ENCODE results near the gene ZDHHC8.
A peak's percentile ranks its signal among the peaks of the same experiment; 100 is the strongest.

Gene ZDHHC8

DNA sequence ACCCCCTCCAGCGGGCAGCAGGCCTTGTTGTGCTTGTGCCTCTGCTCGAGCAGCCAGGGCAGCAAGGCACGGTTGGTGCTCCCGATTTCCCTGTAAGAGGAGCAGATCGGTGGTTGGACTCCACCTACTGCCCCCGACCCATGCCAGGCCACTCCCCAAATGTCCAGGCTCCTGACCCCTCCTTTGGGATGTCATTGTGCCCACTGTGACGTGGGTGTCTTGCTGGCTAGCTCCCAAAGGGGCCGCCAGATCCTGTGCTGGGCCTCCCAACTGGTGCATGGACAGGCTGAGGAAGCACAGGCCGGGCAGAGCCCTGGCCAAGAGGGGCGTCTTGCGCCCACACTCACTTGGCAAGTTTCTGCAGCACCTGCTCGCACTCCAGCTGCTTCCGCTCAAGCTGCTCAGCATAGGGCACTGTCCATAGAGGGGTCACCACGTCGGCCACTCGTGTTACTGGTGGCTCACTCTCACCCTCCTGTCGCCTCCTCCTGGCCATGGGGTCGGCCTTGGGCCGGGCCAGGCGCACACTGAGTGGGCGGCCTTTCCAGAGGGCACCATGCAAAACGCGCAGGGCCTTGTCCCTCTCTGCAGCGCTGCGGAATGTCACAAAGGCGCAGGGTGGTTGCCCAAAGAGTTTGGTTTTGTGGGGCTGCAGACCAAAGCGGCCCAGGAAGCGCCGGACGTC is 15.8 kb upstream of the ZDHHC8 start, which contains the start of gene RANBP1:
RANBP1 (plus strand) TSS at position 414 of the 685 bp plus-strand sequence; CDS start at position 495, 81 bp downstream.
- DNase-seq: no peak

DNA sequence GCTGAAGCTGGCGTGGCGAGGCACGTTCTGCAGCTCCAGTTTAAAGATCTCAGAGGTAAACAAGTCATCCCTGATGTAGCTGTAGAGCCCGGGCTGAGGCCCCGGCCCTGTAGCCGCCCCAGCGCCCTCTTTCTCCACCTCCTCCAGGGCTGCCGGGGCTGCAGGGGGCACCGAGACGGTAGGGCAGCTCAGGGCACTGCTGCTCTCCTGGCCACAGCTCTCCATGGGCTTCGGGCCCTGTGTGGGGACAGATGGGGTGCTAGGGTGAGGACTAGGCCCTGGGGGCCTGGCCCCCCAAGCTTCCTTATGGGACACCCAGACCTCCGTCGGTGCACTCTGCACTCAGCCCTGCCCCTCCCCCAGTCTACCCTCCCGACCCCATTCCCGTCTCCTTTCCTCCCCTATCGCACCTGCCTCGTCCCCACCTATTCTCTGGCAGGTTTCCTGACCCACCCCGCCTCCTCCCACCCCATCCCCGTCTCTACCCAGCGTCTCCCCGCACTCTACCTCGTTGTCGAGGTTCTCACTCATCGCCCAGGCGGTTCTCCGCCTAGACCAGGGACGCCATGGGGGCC is 15.1 kb upstream of the ZDHHC8 start:
- DNase-seq: no peak

DNA sequence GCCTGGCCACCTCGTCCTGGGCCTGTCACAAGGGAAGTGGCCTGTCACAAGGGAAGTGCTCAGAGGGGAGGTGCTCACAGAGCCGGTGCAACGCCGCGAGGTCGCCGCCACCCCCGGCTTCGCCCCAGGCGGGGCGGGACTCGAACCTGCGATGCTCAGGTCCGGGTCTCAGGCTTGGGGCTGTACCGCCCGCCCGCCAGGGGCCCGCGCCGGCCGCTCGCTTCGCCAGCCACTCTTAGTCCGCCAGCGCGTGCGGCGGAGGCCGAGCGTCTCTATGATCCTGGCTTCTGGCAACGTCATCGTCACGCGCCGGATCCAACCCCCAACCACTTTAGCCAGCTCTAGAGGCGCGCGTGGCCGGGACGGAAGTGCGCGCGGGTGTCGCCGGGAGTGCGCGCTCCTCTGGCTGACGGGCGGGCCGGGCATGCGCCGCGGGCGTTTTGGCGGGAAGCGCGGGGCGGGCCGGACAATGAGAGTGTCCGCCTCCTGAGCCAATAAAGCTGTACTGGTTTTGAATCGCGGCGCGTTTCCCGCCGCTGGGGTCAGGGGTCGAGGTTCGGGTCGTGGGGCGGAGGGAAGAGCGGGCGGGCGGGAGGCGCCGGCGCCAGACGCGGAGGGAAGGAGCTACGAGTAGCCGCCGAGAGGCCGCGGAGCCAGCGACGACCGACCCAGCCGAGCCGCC is 14.5 kb upstream of the ZDHHC8 start, which contains the start of gene TRMT2A:
TRMT2A (minus strand) TSS at position 276 of the 682 bp plus-strand sequence. CDS start 320 bp downstream, outside the sequence.
- DNase-seq: peak; percentile 91 to 96

DNA sequence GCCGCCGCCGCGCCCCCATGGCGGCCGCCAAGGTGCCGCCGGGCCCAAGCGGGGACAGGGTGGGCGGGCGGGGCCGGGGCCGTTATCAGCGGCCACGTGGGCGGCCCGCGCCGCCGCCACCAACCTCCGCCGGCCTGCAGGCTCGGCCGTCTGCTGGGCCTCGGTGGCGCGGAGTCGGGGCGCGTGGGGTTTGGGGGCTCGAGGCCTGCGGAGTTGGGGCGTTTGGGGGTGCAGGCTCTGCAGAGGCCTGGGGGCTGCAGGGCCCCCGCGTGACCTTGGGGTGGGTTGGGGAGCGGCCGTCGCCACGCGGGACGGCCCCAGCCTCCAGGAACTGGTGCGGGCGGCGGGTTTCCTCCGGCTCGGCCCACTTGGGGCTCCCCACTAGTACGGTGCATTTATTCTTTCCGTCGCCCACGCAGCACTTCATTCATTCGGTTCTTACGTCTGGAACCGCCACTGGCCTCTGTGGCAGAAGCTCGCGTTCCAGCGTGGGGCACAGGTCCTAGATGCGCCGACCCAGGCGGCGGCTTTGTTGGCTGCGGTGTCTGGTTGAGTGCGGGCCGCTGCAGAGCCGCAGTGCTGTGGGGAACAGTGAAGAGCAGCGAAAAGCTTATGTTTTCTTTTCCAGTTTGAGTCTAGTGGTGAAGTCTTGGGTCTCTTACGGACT is 13.8 kb upstream of the ZDHHC8 start:
- DNase-seq: no peak

DNA sequence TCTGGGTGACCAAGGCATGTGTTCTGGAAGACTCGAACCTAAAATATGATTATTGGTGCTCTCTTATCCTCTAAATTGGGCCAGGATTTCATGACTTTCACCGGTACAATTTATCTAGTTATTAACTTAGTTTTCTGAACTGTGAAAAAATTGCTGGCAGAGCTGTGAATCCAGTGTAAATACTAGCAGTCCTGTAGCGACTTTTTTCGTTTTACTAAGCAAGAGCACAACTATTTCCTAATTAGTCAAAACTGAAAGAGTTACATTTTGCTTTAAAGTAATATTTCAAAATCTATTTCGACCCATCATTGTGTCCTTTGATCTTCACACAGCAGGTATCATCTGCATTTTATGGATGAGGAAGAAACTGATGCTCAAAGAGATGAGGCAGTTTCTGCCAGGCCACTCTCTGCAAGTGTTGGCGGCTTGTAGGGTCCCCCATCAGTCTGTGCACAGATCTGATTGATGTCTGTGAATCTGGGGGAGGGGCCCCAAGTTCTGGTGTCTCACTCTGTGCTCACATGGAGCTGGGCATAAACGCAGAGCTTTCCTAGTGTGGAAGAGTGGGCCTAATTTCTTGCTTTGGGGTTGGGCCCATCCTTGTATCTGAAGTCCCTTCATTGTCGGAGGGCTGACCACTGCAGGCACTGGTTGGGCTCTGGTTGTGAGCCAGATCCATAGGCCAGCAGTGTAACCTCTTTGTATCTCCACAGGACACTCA is 13.1 kb upstream of the ZDHHC8 start:
- DNase-seq: no peak

DNA sequence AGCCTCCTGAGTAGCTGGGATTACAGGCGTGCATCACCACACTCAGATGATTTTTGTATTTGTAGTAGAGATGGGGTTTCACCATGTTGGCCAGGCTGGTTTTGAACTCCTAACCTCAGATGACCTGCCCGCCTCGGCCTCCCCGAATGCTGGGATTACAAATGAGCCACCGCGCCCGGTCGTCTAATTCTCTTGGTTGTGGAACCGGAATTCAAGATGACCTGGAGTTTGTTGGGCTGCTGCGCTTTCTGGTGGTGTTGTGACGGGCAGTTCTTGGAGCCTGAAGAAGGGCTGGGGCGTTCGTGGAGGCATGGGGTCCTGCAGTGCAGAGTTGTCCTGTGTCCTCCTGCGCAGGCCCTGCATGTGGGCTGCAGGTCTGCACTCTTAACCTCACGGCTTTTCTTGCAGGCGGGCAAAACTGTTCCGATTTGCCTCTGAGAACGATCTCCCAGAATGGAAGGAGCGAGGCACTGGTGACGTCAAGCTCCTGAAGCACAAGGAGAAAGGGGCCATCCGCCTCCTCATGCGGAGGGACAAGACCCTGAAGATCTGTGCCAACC is 9.7 kb upstream of the ZDHHC8 start:
- DNase-seq: no peak

DNA sequence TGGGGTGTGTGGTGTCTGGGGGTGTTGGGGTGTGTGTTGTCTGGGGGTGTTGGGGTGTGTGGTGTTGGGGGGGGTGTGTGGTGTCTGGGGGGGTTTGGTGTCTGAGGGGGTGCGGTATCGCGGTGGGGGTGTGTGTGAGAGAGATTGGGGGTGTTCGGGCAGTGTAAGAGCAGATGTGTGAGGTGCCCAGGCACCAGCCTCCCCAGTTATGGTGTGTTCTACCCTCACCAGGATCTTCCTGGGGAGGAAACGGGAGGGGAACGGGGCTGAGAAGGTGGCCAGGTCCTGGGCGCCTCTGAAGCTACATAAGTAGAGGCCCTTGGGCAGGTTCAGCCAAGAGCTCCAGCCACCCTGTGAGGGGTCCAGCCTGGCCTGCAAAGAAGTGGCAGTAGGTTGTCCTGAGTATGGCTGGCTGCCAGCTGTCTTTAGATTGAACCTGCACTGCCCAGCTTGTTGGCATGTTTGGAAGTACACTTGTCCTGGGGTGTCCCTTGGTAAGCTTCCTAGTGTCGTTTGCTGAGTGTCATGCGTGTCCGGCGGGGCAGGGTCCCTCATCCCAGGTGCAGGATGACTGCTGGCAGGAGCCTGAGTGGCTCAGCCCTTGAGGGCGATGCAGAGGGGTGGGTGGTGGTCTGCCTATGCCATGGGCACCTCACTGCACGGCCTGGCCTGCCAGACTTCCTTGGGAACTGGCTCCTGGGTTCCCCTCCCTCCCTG is 8.1 kb upstream of the ZDHHC8 start:
- no peak for DNase-seq

DNA sequence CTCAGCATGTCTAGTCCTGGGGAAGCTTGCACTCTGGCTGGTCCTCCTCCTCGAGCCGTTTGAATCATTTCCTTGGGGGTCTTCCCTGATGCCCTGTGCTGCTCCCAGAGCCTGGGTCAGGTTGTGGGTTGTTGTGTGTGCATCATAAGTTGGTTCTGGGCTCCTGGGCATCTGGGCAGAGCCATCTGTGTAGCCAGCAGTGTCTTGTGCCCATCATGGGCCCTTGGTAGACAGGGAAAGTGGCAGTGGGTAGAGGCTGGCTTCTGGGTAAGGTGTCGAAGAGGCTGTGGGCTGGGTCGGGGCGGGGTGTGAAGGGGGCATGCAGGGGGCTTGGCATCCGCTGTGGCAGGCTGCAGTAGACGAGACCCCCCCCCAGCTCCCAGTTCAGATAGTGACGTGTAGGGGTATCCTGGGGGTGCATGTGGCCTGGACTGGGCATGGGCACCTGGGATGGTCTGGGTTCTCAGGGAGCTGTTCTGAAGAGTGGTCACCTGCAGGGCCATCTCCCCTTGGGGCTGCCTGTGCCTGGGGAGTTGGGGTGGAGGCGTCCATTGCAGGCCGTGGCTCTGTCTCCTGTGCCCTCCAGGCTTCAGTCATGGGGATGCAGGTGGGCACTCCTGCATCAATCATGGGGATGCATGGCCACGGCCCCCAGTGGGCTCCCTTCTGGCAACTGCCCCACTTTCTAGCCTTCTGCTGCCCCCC is 7.4 kb upstream of the ZDHHC8 start:
- no peak for DNase-seq

DNA sequence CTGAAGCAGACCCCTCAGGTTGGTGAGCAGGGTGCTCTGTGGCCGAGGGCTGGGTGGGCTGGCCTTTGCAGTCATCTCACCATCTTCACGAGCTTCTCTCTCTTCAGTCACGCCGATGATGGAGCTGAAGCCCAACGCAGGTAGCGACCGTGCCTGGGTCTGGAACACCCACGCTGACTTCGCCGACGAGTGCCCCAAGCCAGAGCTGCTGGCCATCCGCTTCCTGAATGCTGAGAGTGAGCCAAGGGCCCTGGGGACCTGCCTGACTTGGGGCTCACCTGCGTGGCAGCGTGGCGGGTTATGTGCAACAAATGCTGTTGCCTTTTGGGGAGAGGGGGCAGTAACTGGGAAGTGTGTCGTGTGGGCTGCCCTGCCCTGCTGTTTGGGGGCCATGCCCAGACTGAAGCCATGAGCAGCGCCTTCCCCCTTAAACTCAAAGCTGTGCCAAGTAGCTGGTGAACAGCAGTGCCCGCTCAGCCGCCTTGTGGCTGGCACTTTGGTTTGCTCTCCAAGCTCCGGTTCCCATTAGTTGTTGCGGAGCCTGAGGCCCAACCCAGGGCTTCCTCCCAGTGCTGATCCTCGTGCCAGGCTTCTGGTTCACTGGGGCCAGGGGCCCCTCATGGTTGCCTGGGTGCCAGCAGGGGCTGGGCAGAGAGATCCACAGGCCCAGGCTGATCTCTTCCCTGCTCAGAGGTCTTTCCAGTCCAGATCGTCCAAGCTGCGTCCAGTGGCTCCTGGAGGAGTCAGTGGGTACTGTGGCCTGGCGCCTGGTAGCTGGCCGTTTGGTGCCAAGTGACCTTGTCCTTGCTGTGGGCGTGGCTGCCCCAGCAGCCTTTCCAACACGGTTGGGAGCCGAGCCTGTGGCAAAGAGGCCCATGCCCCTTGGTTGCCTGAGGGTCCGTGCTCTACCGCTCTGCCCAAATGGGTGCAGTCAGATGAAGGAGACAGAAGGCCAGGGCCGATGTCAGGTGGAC is 6.1 kb upstream of the ZDHHC8 start:
- DNase-seq: no peak

DNA sequence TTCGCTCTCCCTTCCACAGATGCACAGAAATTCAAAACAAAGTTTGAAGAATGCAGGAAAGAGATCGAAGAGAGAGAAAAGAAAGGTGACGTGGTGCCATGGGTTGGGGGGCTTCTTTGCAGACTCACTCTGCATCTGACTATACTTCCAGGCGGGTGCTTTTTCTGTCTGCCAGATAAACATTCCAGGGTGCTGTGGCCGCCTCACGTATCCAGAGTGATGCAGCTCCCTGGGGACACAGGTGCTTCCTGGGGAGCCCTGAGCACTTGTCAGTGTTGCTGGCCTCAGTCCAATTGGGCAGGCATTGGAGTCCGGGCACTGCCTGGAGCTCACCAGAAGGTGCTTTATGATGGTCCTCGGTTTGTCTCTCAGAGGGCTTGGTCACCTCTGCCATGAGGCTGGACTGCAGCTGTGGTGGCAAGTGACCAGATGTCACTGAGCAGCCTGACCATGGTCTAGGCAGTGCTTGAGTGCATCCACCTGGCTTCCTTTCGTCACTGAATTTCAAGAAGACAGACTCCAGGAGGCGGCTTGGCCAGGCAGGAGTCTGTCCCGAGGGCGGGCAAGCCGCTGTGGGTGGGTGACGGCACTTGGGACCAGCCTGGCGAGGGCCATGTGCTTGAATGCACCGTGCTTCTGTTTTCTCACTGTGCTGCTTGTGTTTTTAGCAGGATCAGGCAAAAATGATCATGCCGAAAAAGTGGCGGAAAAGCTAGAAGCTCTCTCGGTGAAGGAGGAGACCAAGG is 5.1 kb upstream of the ZDHHC8 start:
- DNase-seq: no peak

DNA sequence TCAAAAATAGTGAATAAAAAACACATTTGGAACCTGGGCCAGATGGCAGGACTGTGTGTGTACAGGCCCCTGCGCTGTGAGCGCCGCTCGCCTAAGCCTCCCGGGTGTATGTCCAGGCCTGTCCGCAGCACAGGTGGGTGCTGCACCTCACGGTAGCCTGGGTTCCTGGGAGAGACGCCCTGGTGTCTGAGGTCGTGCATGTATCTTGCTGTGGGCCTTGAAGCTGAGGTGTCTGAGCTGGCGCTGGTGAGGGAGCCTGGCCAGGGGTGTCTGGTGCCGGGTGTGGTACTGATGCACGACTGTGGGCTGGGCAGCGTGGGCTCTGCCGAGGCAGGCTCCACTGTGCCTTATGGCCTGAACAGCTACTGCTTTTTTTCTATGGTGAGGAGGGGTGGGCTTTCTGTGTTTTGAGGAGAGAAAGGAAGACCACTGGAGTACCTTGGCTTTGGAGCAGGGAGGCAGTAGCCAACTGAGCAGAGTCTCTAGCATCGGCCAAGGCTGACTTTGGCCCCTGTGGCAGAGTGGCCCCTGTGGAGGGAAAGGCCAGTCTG is 4.2 kb upstream of the ZDHHC8 start:
- no peak for DNase-seq

DNA sequence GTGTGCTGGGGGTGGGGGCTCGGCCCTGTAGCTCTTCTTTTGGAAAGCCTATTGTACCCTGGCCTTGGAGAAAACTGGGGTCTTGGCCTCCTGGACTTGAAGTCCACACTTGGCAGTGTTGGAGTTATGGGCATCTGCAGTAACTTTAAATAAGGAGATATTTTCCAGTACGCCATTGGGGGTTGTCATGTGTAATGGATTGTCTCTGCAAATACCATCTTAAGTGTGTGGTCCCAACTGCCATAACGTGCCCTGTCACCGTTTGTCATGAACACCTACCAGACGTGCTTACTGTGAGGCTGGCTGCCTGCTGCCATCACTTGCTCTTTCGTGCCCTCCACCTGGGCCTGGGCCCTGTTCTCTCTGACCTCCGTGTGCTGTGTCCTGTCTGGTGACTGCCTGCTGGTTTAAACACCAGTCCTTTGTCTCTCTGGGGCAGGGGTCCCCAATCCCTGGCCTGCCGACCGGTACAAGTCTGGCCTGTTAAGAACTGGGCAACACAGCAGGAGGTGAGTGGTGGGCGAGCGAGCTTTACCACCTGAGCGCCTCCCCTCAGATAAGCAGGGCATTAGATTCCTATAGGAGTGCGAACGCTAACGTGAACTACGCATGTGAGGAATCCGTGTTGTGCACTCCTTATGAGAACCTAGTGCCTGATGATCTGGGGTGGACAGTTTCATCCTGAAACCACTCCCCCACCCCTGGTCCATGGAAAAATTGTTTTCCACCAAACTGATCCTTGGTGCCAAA is 3.6 kb upstream of the ZDHHC8 start:
- no peak for DNase-seq

DNA sequence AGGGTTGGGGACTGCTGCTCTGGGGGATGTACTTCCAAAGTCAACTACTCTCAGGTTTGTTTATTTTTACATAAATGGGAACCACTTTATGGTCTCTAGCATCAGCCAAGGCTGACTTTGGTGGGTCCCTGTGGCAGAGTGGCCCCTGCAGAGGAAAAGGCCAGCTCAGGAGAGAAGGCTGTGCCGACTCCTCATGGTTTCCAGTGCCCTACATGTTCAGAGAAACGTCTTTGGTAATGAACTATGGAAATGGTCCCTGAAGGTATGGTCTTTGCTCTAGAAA is 3.0 kb upstream of the ZDHHC8 start:
- no peak for DNase-seq

DNA sequence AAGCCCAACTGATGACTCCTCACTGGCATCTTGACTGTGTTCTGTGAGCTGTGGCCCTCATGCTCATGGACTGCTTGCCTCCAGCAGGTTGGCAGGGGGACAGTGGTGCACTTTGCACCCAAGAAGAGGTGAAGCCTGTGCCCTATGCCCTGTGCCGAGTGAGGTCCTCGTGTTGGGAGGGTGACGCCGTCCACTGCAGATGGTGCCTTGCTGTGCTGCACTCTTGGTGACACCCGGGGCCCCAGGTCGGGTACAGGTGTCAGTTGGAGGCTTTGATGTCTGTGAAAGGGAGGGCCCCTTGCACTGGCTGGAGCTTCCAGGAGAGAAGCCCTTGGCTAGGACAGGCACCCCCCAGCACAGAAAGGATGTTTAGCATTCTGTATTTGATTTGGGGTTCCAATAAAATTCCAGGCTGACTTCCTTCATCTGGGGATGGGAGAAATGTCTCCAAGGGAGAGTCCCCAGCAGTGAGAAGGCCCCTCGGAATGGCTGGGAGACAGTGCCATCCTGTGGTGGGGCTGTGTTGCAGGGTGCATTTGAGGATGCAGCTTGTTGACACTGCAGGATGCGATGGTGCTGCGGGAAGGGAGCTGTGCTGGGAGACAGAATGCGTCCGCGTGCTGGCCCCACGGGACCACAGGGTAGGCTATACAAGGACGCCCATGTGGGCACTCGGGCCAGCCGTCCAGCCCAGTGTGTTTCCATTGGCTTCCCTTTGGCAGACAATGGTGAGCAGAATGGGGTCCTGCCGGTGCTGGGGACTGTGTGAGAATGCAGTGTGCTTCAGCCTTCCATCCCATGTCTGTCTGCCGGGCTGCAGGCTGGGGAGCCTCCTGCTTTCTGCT is 2.5 kb upstream of the ZDHHC8 start:
- DNase-seq: peak; percentile 11 to 16

DNA sequence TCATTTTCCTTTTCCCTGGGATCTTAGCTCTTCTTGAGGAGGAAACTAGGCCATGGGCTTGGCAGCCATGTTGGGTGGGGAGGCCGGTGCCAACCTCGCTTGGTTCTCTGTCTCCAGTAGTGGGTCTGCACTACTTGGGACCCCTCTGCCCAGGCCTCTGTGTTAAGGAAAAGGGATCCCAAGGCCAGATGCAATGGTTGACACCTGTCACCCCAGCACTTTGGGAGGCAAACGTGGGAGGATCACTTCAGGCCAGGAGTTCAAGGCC is 1.9 kb upstream of the ZDHHC8 start:
- no peak for DNase-seq

DNA sequence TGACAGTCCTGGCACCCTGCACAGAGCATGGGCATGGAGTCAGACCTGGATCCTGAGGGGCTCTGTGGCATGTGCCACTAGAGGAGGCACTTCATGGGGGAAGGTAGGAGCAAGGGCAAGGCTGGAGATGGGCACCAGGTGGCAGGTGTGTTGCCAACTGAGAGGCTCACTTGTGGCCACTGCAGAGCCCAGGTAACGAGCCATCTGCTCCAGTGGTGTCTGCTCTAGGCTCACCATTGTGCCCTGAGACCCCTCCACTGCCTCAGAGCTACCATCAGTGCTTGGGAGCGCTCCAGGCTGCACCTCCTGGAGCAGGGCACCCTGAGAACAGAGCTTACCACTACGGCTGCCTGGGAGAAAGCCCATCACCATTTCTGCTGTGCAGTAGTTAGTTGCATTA is 1.3 kb upstream of the ZDHHC8 start:
- peak in 1 of 2 experiments; percentile 25 for DNase-seq

DNA sequence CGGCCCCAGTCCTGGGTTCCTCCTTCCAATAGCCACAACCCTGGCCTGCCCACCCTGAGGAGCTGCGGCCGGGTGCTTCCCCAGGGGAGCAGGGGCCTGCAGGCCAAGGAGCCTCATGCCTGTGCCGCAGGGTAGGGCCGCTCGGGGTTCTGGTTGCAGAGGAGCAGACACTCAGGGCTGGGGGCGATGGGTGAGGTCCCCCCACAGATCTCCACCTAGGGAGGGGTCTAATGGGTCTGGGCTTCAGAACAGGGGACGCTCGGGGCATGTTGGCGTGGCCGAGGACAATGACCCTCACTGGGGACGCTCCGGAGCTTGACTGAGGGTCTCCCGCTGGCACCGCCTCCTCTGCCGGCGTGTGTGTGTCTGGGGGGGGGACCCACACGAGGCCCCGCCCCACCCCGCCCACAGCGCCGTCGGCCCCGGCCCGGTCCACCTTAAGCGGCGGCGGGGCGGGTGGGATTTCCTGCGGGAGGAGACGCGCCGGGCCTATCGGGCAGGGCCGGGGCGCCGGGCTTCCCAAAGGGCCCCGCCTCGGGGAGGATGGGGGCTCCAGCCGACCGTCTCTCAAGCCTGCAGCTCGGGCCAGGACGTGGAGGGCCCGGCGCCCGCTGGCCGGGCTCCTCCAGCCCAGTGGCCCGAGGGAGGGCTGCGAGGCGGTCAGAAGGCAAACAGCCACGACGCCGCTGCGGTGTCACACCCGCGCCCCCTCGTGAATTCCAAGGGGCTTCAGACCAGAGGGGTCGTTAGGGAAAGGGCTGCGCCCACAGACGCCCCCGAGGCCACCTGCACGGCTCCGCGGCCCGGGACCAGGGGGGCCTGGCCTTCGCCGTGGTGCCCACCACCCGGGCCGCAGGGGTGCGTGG is 640 bp upstream of the ZDHHC8 start:
- DNase-seq: peak; percentile 42 to 54

Data from NCI-H2081 (cell line).